DOHH2 (cell line): ENCODE data around the gene AIP.

ENCODE experiments used
- H3F3A ChIP-seq: fragments of 200-600 bp; sonication (generic), shearing (Covaris generic); 2 replicates; pipeline ENCODE4 v1.6.0; 2016; ENCODE audit warnings: antibody characterized with exemption, mild to moderate bottlenecking; ENCODE audit not compliant: control insufficient read depth, insufficient read depth
- H3K27ac ChIP-seq: fragments of 200-600 bp; sonication (generic); 2 replicates; pipeline ENCODE4 v1.5.1; 2014; ENCODE audit warnings: low read depth, mild to moderate bottlenecking, low read length, moderate library complexity
- H3K27me3 ChIP-seq: fragments of 200-600 bp; sonication (generic); 2 replicates; pipeline ENCODE4 v1.6.1; 2014; ENCODE audit warnings: mild to moderate bottlenecking, low read length, mixed read lengths; ENCODE audit not compliant: control insufficient read depth
- H3K36me3 ChIP-seq: fragments of 200-600 bp; sonication (generic); 2 replicates; pipeline ENCODE4 v1.6.1; 2014; ENCODE audit warnings: mild to moderate bottlenecking, low read length, moderate library complexity, mixed read lengths; ENCODE audit not compliant: control insufficient read depth
- H3K4me1 ChIP-seq: fragments of 200-600 bp; sonication (generic); 2 replicates; pipeline ENCODE4 v1.6.1; 2014; ENCODE audit warnings: mild to moderate bottlenecking, low read length, mixed read lengths; ENCODE audit not compliant: control insufficient read depth
- H3K4me2 ChIP-seq: fragments of 200-600 bp; sonication (generic); 2 replicates; pipeline ENCODE4 v1.6.0; 2014; ENCODE audit warnings: mild to moderate bottlenecking, low read length, moderate library complexity
- H3K4me3 ChIP-seq: fragments of 200-600 bp; sonication (generic); 2 replicates; pipeline ENCODE4 v1.5.1; 2014; ENCODE audit warnings: mild to moderate bottlenecking, low read length, mixed read lengths
- H3K79me2 ChIP-seq: fragments of 200-600 bp; sonication (generic); 2 replicates; pipeline ENCODE4 v1.6.1; 2014; ENCODE audit warnings: mild to moderate bottlenecking, low read length, mixed read lengths; ENCODE audit not compliant: control insufficient read depth
- H3K9me2 ChIP-seq: fragments of 200-600 bp; sonication (generic); replicated peaks from 2 replicates; pipeline ENCODE4 v1.6.1; 2014; ENCODE audit warnings: mild to moderate bottlenecking, low read length, mixed read lengths; ENCODE audit not compliant: control insufficient read depth
- H3K9me3 ChIP-seq: fragments of 200-600 bp; sonication (generic); 2 replicates; pipeline ENCODE4 v1.6.1; 2014; ENCODE audit warnings: antibody characterized with exemption, low read length, mixed read lengths; ENCODE audit not compliant: control insufficient read depth, insufficient read depth
- H4K20me1 ChIP-seq: fragments of 200-600 bp; sonication (generic); 2 replicates; pipeline ENCODE4 v1.6.0; 2014; ENCODE audit warnings: low read depth, mild to moderate bottlenecking, antibody characterized with exemption, low read length, moderate library complexity; ENCODE audit not compliant: control insufficient read depth, insufficient read depth
- CTCF ChIP-seq: fragments of 200-600 bp; sonication (generic); IDR thresholded peaks from one replicate; pipeline ENCODE4 v1.5.1; 2014; ENCODE audit warnings: antibody characterized with exemption, mild to moderate bottlenecking, low read depth, low read length; ENCODE audit not compliant: poor library complexity, severe bottlenecking
- EZH2phosphoT487 ChIP-seq: fragments of 200-600 bp; sonication (generic); IDR thresholded peaks from 2 replicates; pipeline ENCODE4 v1.6.1; 2017; ENCODE audit warnings: borderline replicate concordance, mild to moderate bottlenecking, antibody characterized with exemption, low read length, moderate library complexity, mixed read lengths

The AIP gene

GRCh38 chr11:67514116-67514515 is 31.3 kb downstream of the AIP start:
- no peaks in the 10 kb centered on the region for H3K79me2 ChIP-seq
- H4K20me1 ChIP-seq, result no peaks in the 10 kb centered on the region
- no peaks in the 10 kb centered on the region for H3F3A ChIP-seq
- H3K36me3 ChIP-seq, result no peaks in the 10 kb centered on the region
- peaks cover 2% of the 10 kb centered on the region for H3K4me1 ChIP-seq
- H3K4me3 ChIP-seq, result no peak overlapping the region
- H3K27me3 ChIP-seq, result peaks cover 28% of the 10 kb centered on the region
- H3K27ac ChIP-seq, result no peak overlapping the region
- H3K4me2 ChIP-seq, result no peak overlapping the region
- H3K9me3 ChIP-seq, result no peaks in the 10 kb centered on the region
- TF ChIP-seq CTCF (no peak), EZH2phosphoT487 (no peak)
- no peaks in the 10 kb centered on the region for H3K9me2 ChIP-seq

GRCh38 chr11:67516806-67517205 is 34.0 kb downstream of the AIP start:
- Histone ChIP-seq H3K27ac (no peak overlapping the region), H3K4me1 (no peaks in the 10 kb centered on the region), H3F3A (no peaks in the 10 kb centered on the region), H3K27me3 (peaks cover 23% of the 10 kb centered on the region), H3K9me3 (no peaks in the 10 kb centered on the region), H3K79me2 (no peaks in the 10 kb centered on the region), H3K9me2 (no peaks in the 10 kb centered on the region), H4K20me1 (no peaks in the 10 kb centered on the region), H3K4me2 (no peak overlapping the region), H3K4me3 (no peak overlapping the region), H3K36me3 (no peaks in the 10 kb centered on the region)
- TF ChIP-seq EZH2phosphoT487 (no peak), CTCF (no peak)

GRCh38 chr11:67517784-67518552 is 35.1 kb downstream of the AIP start:
- Histone ChIP-seq H3K27ac (no peak overlapping the region), H3K79me2 (no peaks in the 10 kb centered on the region), H3F3A (no peaks in the 10 kb centered on the region), H3K36me3 (no peaks in the 10 kb centered on the region), H3K4me3 (no peak overlapping the region), H3K27me3 (peaks cover 17% of the 10 kb centered on the region), H3K4me2 (no peak overlapping the region), H3K9me2 (no peaks in the 10 kb centered on the region), H3K9me3 (no peaks in the 10 kb centered on the region), H4K20me1 (no peaks in the 10 kb centered on the region), H3K4me1 (no peaks in the 10 kb centered on the region)
- TF ChIP-seq EZH2phosphoT487, result no peak
- TF ChIP-seq CTCF, result no peak
